Measurements from ENCODE around the gene NAV3. TPM values are rescaled to one million over a fixed set of nuclear protein-coding genes. Genes with fewer than 3 reads are reported as not detected.

The NAV3 gene
- polyA plus RNA-seq, 3 donors from 2014 or later = not detected

GRCh38 chr12:78119351-78119918, 288.7 kb downstream of the NAV3 start:
- no peak for DNase-seq
- H3K4me1 Mint-ChIP-seq = no peaks in the 10 kb centered on the region
- no peaks in the 10 kb centered on the region for H3K27me3 Mint-ChIP-seq (ENCODE audit: low read depth in 3 of 3)
- peaks cover 0 to 8% (median under 1%) of the 10 kb centered on the region in 6 donors for H3K9me3 Mint-ChIP-seq
- no peaks in the 10 kb centered on the region for H3K36me3 Mint-ChIP-seq
- no peak overlapping the region for H3K4me3 Mint-ChIP-seq
- H3K27ac Mint-ChIP-seq = no peak overlapping the region

- Mint-ChIP-seq H3K9me3 (peaks cover 0 to 8% (median 0%) of the 10 kb centered on the region in 6 donors), H3K27me3 (ENCODE audit: low read depth in 3 of 3) (no peaks in the 10 kb centered on the region), H3K4me3 (no peak overlapping the region), H3K36me3 (no peaks in the 10 kb centered on the region), H3K27ac (no peak overlapping the region), H3K4me1 (no peaks in the 10 kb centered on the region)
- no peak for DNase-seq
These were observed 289.6 kb downstream of the NAV3 start for GRCh38 chr12:78120306-78120705.

DNA sequence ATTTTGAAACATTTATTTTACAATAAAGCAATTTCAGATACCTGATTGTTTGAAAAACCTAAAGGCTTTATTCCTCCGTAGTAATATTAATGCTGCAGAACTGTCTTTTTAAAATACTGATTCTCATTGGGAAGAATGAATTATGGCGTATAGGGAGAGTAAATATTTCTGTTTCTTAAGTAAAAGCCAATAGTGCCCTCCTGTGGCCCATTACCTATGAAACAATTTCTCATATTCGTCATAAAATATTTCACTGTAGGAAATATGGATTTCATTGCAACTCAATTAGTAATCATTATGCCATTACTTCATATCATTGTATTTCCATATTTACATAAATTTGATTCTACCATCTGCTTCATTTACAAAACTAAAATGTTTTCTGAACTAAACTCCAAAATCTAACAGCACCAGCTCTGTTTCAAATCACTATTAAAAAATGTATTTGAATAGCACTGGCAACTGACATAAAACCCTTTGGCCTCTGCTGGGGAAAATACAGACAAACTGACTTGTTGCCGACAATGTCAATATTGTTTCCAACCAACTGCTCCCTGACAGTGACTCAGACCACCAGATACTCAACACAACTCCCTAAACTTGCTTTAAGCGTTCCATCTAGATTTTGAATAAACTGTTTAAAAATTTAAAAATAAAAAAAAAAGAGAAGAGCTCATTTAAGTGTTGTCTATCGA, 290.3 kb downstream of the NAV3 start:
- Mint-ChIP-seq H3K36me3 (no peaks in the 10 kb centered on the region), H3K27ac (no peak overlapping the region), H3K9me3 (peaks cover 0 to 8% (median 0%) of the 10 kb centered on the region in 6 donors), H3K27me3 (ENCODE audit: low read depth in 3 of 3) (no peaks in the 10 kb centered on the region), H3K4me1 (no peaks in the 10 kb centered on the region), H3K4me3 (no peak overlapping the region)
- no peak for DNase-seq

GRCh38 chr12:78121969-78122610, 291.4 kb downstream of the NAV3 start:
- H3K36me3 Mint-ChIP-seq = no peaks in the 10 kb centered on the region
- H3K9me3 Mint-ChIP-seq = peaks cover 0 to 8% (median 0%) of the 10 kb centered on the region in 6 donors
- H3K4me1 Mint-ChIP-seq = no peaks in the 10 kb centered on the region
- DNase-seq = no peak
- H3K4me3 Mint-ChIP-seq = no peak overlapping the region
- no peaks in the 10 kb centered on the region for H3K27me3 Mint-ChIP-seq (ENCODE audit: low read depth in 3 of 3)
- H3K27ac Mint-ChIP-seq = no peak overlapping the region

DNA sequence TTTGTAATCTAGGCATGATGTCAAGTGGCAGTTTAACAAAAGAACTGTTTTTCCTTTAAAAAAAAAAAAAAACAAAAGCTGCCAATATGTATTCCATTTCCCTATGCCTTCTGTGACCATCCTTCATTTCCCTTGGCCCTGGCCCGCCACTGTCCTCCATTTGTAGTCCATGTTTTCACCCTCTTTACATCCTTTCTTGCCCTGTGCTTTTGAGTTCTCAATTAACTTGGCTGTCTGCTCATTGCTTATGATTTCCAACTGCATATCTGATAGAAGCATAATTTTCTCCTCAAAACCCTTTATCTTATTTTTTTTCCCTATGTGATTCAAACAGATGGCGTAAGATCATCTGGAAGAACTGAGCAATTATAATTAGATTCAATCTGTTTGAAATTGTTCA, 297.5 kb downstream of the NAV3 start:
- peaks cover 0 to 3% (median 0%) of the 10 kb centered on the region in 3 donors for H3K27me3 Mint-ChIP-seq (ENCODE audit: low read depth in 3 of 3)
- peaks cover 0 to 18% (median 5%) of the 10 kb centered on the region in 6 donors for H3K9me3 Mint-ChIP-seq
- DNase-seq = no peak
- no peak overlapping the region for H3K4me3 Mint-ChIP-seq
- no peaks in the 10 kb centered on the region for H3K4me1 Mint-ChIP-seq
- no peak overlapping the region for H3K27ac Mint-ChIP-seq
- no peaks in the 10 kb centered on the region for H3K36me3 Mint-ChIP-seq

- DNase-seq = no peak
- Mint-ChIP-seq H3K27ac (no peak overlapping the region), H3K4me1 (no peaks in the 10 kb centered on the region), H3K27me3 (ENCODE audit: low read depth in 3 of 3) (no peaks in the 10 kb centered on the region), H3K36me3 (no peaks in the 10 kb centered on the region), H3K4me3 (no peak overlapping the region), H3K9me3 (peaks cover 0 to 5% (median 0%) of the 10 kb centered on the region in 6 donors)
These were observed 313.0 kb downstream of the NAV3 start for GRCh38 chr12:78143717-78144116.

DNA sequence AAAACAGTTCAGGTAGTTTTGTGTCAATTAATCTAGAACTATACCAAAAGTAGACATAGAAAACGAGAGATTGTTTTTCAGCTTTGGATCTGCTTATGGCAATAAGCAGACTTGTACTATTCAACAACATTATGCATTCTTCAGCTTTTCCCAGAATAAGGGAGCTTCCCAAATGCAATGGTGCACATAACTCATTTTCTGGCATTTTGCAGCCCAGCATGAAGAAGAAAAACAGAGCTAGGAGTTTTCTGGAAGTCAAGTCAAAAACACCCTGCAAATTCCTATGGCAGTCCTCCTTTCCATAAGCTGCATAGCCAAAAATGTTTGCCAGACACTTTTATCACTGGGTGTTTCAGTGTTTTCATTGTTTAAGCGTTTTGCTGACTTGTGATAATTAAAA, 314.7 kb downstream of the NAV3 start:
- Mint-ChIP-seq H3K9me3 (peaks cover 0 to under 1% (median 0%) of the 10 kb centered on the region in 6 donors), H3K27ac (no peak overlapping the region)
- DNase-seq = no peak

GRCh38 chr12:78146365-78146772, 315.7 kb downstream of the NAV3 start:
- H3K4me1 Mint-ChIP-seq = no peaks in the 10 kb centered on the region
- peaks cover 0 to 1% (median 0%) of the 10 kb centered on the region in 6 donors for H3K9me3 Mint-ChIP-seq
- H3K27ac Mint-ChIP-seq = no peak overlapping the region
- no peak overlapping the region for H3K4me3 Mint-ChIP-seq
- no peaks in the 10 kb centered on the region for H3K36me3 Mint-ChIP-seq
- no peaks in the 10 kb centered on the region for H3K27me3 Mint-ChIP-seq (ENCODE audit: low read depth in 3 of 3)
- DNase-seq = no peak

More for the DNA sequence above, 314.7 kb downstream of the NAV3 start:
- no peaks in the 10 kb centered on the region for H3K27me3 Mint-ChIP-seq (ENCODE audit: low read depth in 3 of 3)
- H3K36me3 Mint-ChIP-seq = no peaks in the 10 kb centered on the region
- H3K4me1 Mint-ChIP-seq = no peaks in the 10 kb centered on the region
- no peak overlapping the region for H3K4me3 Mint-ChIP-seq

GRCh38 chr12:78149459-78149858, 318.8 kb downstream of the NAV3 start:
- H3K27me3 Mint-ChIP-seq (ENCODE audit: low read depth in 3 of 3) = no peaks in the 10 kb centered on the region
- H3K4me1 Mint-ChIP-seq = no peaks in the 10 kb centered on the region
- no peak for DNase-seq
- H3K9me3 Mint-ChIP-seq = peaks cover 0 to 5% (median 0%) of the 10 kb centered on the region in 6 donors
- no peak overlapping the region for H3K4me3 Mint-ChIP-seq
- no peaks in the 10 kb centered on the region for H3K36me3 Mint-ChIP-seq
- H3K27ac Mint-ChIP-seq = no peak overlapping the region

DNA sequence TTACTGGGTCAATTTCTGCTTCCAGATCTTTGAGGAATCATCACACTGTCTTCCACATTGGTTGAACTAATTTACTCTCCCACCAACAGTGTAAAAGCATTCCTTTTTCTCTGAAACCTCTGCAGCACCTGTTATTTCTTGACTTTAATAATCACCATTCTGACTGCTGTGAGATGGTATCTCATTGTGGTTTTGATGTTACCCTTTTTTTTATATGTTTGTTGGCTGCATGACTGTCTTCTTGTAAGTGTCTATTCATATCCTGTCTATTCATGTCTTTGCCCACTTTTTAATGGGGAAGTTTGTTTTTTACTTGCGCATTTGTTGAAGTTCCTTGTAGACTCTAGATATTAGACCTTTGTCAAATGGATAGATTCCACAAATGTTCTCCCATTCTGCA, 324.9 kb downstream of the NAV3 start:
- Mint-ChIP-seq H3K4me3 (no peak overlapping the region), H3K9me3 (peaks cover 0 to 11% (median 8%) of the 10 kb centered on the region in 6 donors), H3K27ac (no peak overlapping the region), H3K36me3 (no peaks in the 10 kb centered on the region), H3K27me3 (ENCODE audit: low read depth in 3 of 3) (peaks cover 0 to 3% (median 0%) of the 10 kb centered on the region in 3 donors), H3K4me1 (no peaks in the 10 kb centered on the region)
- no peak for DNase-seq

DNA sequence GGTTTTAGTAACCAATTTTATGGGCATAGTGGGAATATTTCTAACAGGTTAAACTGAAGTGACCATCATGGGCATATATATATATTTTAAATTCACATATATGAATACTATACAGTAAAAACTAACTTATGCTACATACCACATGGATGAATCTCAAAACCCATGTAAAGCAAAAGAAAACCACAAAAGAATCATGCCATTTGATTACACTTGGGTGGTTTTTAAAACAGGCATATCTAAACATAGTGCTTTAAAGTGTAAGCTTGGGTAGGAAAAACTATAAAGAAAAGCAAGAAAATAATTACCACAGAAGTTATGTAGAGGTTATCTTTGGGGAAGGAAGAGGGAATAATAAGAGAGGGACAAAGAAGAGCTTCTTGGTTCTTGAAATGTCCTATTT, 326.1 kb downstream of the NAV3 start:
- H3K4me1 Mint-ChIP-seq = no peaks in the 10 kb centered on the region
- no peak for DNase-seq
- peaks cover 0 to 11% (median 7%) of the 10 kb centered on the region in 6 donors for H3K9me3 Mint-ChIP-seq
- peaks cover 0 to 3% (median 0%) of the 10 kb centered on the region in 3 donors for H3K27me3 Mint-ChIP-seq (ENCODE audit: low read depth in 3 of 3)
- no peak overlapping the region for H3K4me3 Mint-ChIP-seq
- H3K27ac Mint-ChIP-seq = no peak overlapping the region
- H3K36me3 Mint-ChIP-seq = no peaks in the 10 kb centered on the region

- Mint-ChIP-seq H3K27ac (no peak overlapping the region), H3K27me3 (ENCODE audit: low read depth in 3 of 3) (peaks cover 0 to 3% (median 0%) of the 10 kb centered on the region in 3 donors), H3K36me3 (no peaks in the 10 kb centered on the region), H3K9me3 (peaks cover 0 to 11% (median 7%) of the 10 kb centered on the region in 6 donors), H3K4me1 (no peaks in the 10 kb centered on the region), H3K4me3 (no peak overlapping the region)
- no peak for DNase-seq
These were observed 326.5 kb downstream of the NAV3 start for GRCh38 chr12:78157199-78157598.

DNA sequence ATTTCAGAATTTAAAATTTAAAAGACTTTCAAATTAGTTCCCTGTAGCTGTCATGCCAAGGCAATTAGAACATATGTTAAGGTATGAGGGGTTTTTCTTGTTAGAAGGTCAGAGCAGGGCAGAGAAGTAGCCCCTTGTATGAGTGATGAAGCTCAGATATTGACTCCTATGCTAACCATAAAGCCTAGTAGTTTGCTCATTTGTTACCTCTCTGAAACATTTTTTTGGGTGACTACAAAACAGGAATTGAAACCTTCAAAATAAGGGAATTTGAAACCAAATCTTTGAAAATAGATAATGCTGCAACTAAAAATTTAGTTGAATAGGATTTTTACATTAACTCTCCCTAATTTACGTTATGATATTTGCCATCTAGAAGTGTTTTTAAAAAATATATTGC, 333.5 kb downstream of the NAV3 start:
- peaks cover 0 to 3% (median 0%) of the 10 kb centered on the region in 3 donors for H3K27me3 Mint-ChIP-seq (ENCODE audit: low read depth in 3 of 3)

GRCh38 chr12:78167510-78167909, 336.8 kb downstream of the NAV3 start:
- H3K27me3 Mint-ChIP-seq (ENCODE audit: low read depth in 3 of 3) = peaks cover 0 to 3% (median 1%) of the 10 kb centered on the region in 3 donors
- no peak overlapping the region for H3K4me3 Mint-ChIP-seq
- peaks cover 0 to 21% (median 9%) of the 10 kb centered on the region in 6 donors for H3K9me3 Mint-ChIP-seq
- no peaks in the 10 kb centered on the region for H3K4me1 Mint-ChIP-seq
- DNase-seq = no peak
- H3K27ac Mint-ChIP-seq = no peak overlapping the region
- H3K36me3 Mint-ChIP-seq = no peaks in the 10 kb centered on the region

More for the DNA sequence above, 333.5 kb downstream of the NAV3 start:
- DNase-seq = no peak
- Mint-ChIP-seq H3K4me1 (no peaks in the 10 kb centered on the region), H3K4me3 (no peak overlapping the region), H3K27ac (no peak overlapping the region), H3K36me3 (no peaks in the 10 kb centered on the region), H3K9me3 (peaks cover 0 to 14% (median 2%) of the 10 kb centered on the region in 6 donors)

All from immature natural killer cell (primary cell).